Measurements from ENCODE around the gene CCNDBP1.
A peak's percentile ranks its signal among the peaks of the same experiment; 100 is the strongest.

The CCNDBP1 gene

GRCh38 chr15:43185157-43186002 lies at the start of gene CCNDBP1:
TSS of gene CCNDBP1 (plus strand) at chr15:43185403. CDS start at chr15:43185499, 96 bp downstream.
- H3K27me3 ChIP-seq (replicated peaks; ENCODE audit: control insufficient read depth, insufficient read depth, low read length) = no peaks in the 10 kb centered on the region
- peak; percentile 57 for TF ChIP-seq CTCF (IDR thresholded peaks at IDR 0.05; ENCODE audit: insufficient read depth, low read length, poor library complexity, severe bottlenecking)
- H3K4me3 ChIP-seq (replicated peaks; ENCODE audit: low read depth, low read length) = peak within 1 kb of the TSS; percentile 61
- peak; percentile 97 for DNase-seq (ENCODE audit: extremely low read depth, insufficient read length)
- peaks cover 4% of the 10 kb centered on the region for H3K36me3 ChIP-seq (ENCODE audit: control insufficient read depth, insufficient read depth, low read length)

DNA sequence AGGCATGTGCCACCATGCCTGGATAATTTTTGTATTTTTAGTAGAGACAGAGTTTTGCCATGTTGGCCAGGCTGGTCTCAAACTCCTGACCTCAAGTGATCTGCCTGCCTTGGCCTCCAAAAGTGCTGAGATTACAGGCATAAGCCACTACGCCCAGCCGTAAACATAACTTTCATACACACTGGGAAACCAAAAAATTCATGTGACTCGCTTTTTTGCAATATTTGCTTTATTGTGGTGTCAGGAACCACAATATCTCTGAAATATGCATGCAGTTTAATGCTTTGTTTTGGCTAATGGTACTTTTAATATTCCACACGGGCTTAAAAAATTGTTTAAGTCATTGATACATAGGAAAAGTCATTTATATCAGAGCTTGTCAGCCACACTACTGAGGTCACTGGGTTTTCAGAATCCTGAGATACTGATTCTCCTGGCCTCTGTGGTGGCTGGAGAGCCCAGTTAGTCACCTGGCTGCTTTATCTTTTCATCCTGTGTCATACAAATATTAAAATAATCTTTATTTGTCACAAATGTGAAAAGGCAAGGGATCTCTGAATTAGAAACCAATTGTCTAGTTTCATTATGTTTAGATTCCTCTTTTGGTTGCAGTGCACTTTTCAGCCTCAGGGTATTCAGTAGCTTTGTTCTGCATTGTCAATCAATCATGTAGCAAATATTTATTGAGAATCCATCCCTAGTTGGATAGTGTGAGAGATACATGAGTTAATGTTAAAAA lies 41.8 kb upstream of the CCNDBP1 start:
- Histone ChIP-seq H3K4me3 (replicated peaks; ENCODE audit: low read depth, low read length) (no peak overlapping the region), H3K36me3 (ENCODE audit: control insufficient read depth, insufficient read depth, low read length) (peaks cover 10% of the 10 kb centered on the region), H3K27me3 (replicated peaks; ENCODE audit: control insufficient read depth, insufficient read depth, low read length) (no peaks in the 10 kb centered on the region)
- no peak for TF ChIP-seq CTCF (IDR thresholded peaks at IDR 0.05; ENCODE audit: insufficient read depth, low read length, poor library complexity, severe bottlenecking)
- DNase-seq (ENCODE audit: extremely low read depth, insufficient read length) = no peak

GRCh38 chr15:43144512-43144911 lies 40.7 kb upstream of the CCNDBP1 start:
- no peak for TF ChIP-seq CTCF (IDR thresholded peaks at IDR 0.05; ENCODE audit: insufficient read depth, low read length, poor library complexity, severe bottlenecking)
- no peak for DNase-seq (ENCODE audit: extremely low read depth, insufficient read length)
- Histone ChIP-seq H3K4me3 (replicated peaks; ENCODE audit: low read depth, low read length) (no peak overlapping the region), H3K27me3 (replicated peaks; ENCODE audit: control insufficient read depth, insufficient read depth, low read length) (no peaks in the 10 kb centered on the region), H3K36me3 (ENCODE audit: control insufficient read depth, insufficient read depth, low read length) (peaks cover 9% of the 10 kb centered on the region)

- TF ChIP-seq CTCF (IDR thresholded peaks at IDR 0.05; ENCODE audit: insufficient read depth, low read length, poor library complexity, severe bottlenecking) = no peak
These were observed 39.0 kb upstream of the CCNDBP1 start for GRCh38 chr15:43146184-43146583.

GRCh38 chr15:43150191-43150929 lies 34.8 kb upstream of the CCNDBP1 start:
- Histone ChIP-seq H3K27me3 (replicated peaks; ENCODE audit: control insufficient read depth, insufficient read depth, low read length) (no peaks in the 10 kb centered on the region), H3K4me3 (replicated peaks; ENCODE audit: low read depth, low read length) (no peak overlapping the region), H3K36me3 (ENCODE audit: control insufficient read depth, insufficient read depth, low read length) (peaks cover 2% of the 10 kb centered on the region)
- no peak for DNase-seq (ENCODE audit: extremely low read depth, insufficient read length)
- TF ChIP-seq CTCF (IDR thresholded peaks at IDR 0.05; ENCODE audit: insufficient read depth, low read length, poor library complexity, severe bottlenecking) = no peak

More at GRCh38 chr15:43146184-43146583, 39.0 kb upstream of the CCNDBP1 start:
- DNase-seq (ENCODE audit: extremely low read depth, insufficient read length) = no peak
- H3K27me3 ChIP-seq (replicated peaks; ENCODE audit: control insufficient read depth, insufficient read depth, low read length) = no peaks in the 10 kb centered on the region
- H3K4me3 ChIP-seq (replicated peaks; ENCODE audit: low read depth, low read length) = no peak overlapping the region
- H3K36me3 ChIP-seq (ENCODE audit: control insufficient read depth, insufficient read depth, low read length) = no peaks in the 10 kb centered on the region; the same call in 1 of the 2 replicates
